Measurements from ENCODE around the gene IL1R1.
A peak's percentile ranks its signal among the peaks of the same experiment; 100 is the strongest.
"Not testable (repeated sequence)": the region's sequence is repeated elsewhere in the genome, so short reads cannot be mapped to it uniquely, and the experiment has no call there.

IL1R1 gene

GRCh38 chr2:102111823-102112222 is 30.7 kb upstream of the IL1R1 start:
- no peak for DNase-seq (ENCODE audit: low read depth)

- DNase-seq (ENCODE audit: low read depth): no peak
These were observed 30.3 kb upstream of the IL1R1 start for GRCh38 chr2:102112271-102112670.

- DNase-seq (ENCODE audit: low read depth): no peak
These were observed 29.6 kb upstream of the IL1R1 start for GRCh38 chr2:102112692-102113665.

- peak; percentile 96 for DNase-seq (ENCODE audit: low read depth)
These were observed 28.2 kb upstream of the IL1R1 start for GRCh38 chr2:102114290-102114721.

- DNase-seq (ENCODE audit: low read depth): no peak
These were observed 27.6 kb upstream of the IL1R1 start for GRCh38 chr2:102114851-102115497.

- no peak for DNase-seq (ENCODE audit: low read depth)
These were observed 25.7 kb upstream of the IL1R1 start for GRCh38 chr2:102116630-102117471.

GRCh38 chr2:102117472-102117858 is 25.1 kb upstream of the IL1R1 start:
- DNase-seq (ENCODE audit: low read depth): no peak

GRCh38 chr2:102119255-102119654 is 23.3 kb upstream of the IL1R1 start:
- DNase-seq (ENCODE audit: low read depth): no peak

GRCh38 chr2:102120261-102120660 is 22.3 kb upstream of the IL1R1 start:
- no peak for DNase-seq (ENCODE audit: low read depth)

- no peak for DNase-seq (ENCODE audit: low read depth)
These were observed 21.8 kb upstream of the IL1R1 start for GRCh38 chr2:102120701-102121159.

GRCh38 chr2:102122115-102122514 is 20.4 kb upstream of the IL1R1 start:
- DNase-seq (ENCODE audit: low read depth): peak; percentile 86

- DNase-seq (ENCODE audit: low read depth): no peak
These were observed 19.6 kb upstream of the IL1R1 start for GRCh38 chr2:102122909-102123308.

GRCh38 chr2:102124421-102124820 is 18.1 kb upstream of the IL1R1 start:
- not testable (repeated sequence) for DNase-seq (ENCODE audit: low read depth)

- no peak for DNase-seq (ENCODE audit: low read depth)
These were observed 16.4 kb upstream of the IL1R1 start for GRCh38 chr2:102126169-102126568.

- no peak for DNase-seq (ENCODE audit: low read depth)
These were observed 15.9 kb upstream of the IL1R1 start for GRCh38 chr2:102126660-102127059.

GRCh38 chr2:102129082-102129481 is 13.5 kb upstream of the IL1R1 start:
- DNase-seq (ENCODE audit: low read depth): no peak

- no peak for DNase-seq (ENCODE audit: low read depth)
These were observed 12.4 kb upstream of the IL1R1 start for GRCh38 chr2:102129951-102130646.

- no peak for DNase-seq (ENCODE audit: low read depth)
These were observed 11.9 kb upstream of the IL1R1 start for GRCh38 chr2:102130647-102130991.

GRCh38 chr2:102131564-102131963 is 11.0 kb upstream of the IL1R1 start:
- no peak for DNase-seq (ENCODE audit: low read depth)

- DNase-seq (ENCODE audit: low read depth): no peak
These were observed 5.4 kb upstream of the IL1R1 start for GRCh38 chr2:102137138-102137537.

- no peak for DNase-seq (ENCODE audit: low read depth)
These were observed 4.2 kb upstream of the IL1R1 start for GRCh38 chr2:102138331-102138730.

- no peak for DNase-seq (ENCODE audit: low read depth)
These were observed 2.7 kb upstream of the IL1R1 start for GRCh38 chr2:102139851-102140250.

All from non-pigmented ciliary epithelial cell (primary cell).